ENCODE data around the gene IL13RA1. TPM values are rescaled to one million over a fixed set of nuclear protein-coding genes. Genes with fewer than 3 reads are reported as not detected.

IL13RA1 gene
- total RNA-seq, 4 donors from 2014 or later, result 53.1 to 101 (median 85.2) TPM

GRCh38 chrX:118742176-118742575, 14.8 kb downstream of the IL13RA1 start:
- no peaks in the 10 kb centered on the region for H3K27me3 ChIP-seq
- TF ChIP-seq POLR2AphosphoS5 (IDR thresholded peaks at IDR 0.05) (no peak), POLR2A (IDR thresholded peaks at IDR 0.05; ENCODE audit: low read depth) (no peak), CTCF (IDR thresholded peaks at IDR 0.05) (no peak), EP300 (IDR thresholded peaks at IDR 0.05) (no peak)
- H3K4me1 ChIP-seq, result peaks cover 0 to 55% (median 43%) of the 10 kb centered on the region in 4 donors
- no peak overlapping the region for H3K27ac ChIP-seq (replicated peaks in 1 of 4)
- DNase-seq (ENCODE audit: extremely low spot score), result no peak
- intact Hi-C loops (cut with DNase I), result no loop called here
- peaks cover 0 to 6% (median 2%) of the 10 kb centered on the region in 4 donors for H3K36me3 ChIP-seq
- H3K9me3 ChIP-seq, result no peaks in the 10 kb centered on the region
- 65% methylated on average over 2 of the region's 2 CpGs for WGBS
- no peak overlapping the region for H3K4me3 ChIP-seq

GRCh38 chrX:118745570-118745969, 18.2 kb downstream of the IL13RA1 start:
- Histone ChIP-seq H3K27me3 (no peaks in the 10 kb centered on the region), H3K9me3 (no peaks in the 10 kb centered on the region), H3K4me3 (no peak overlapping the region), H3K36me3 (peaks cover 0 to 22% (median 5%) of the 10 kb centered on the region in 4 donors), H3K4me1 (peaks cover 0 to 47% (median 25%) of the 10 kb centered on the region in 4 donors), H3K27ac (replicated peaks in 1 of 4) (peak overlapping the region in 3 of 4 donors; percentile 3 to 60 (median 53))
- 65% methylated on average over 2 of the region's 2 CpGs for WGBS
- intact Hi-C loops (cut with DNase I), result no loop called here
- TF ChIP-seq CTCF (IDR thresholded peaks at IDR 0.05) (no peak), POLR2A (IDR thresholded peaks at IDR 0.05; ENCODE audit: low read depth) (no peak), POLR2AphosphoS5 (IDR thresholded peaks at IDR 0.05) (no peak), EP300 (IDR thresholded peaks at IDR 0.05) (no peak)
- no peak for DNase-seq (ENCODE audit: extremely low spot score)

GRCh38 chrX:118751950-118752783, 24.8 kb downstream of the IL13RA1 start:
- no peak overlapping the region for H3K27ac ChIP-seq (replicated peaks in 1 of 4)
- peaks cover 0 to 48% (median 16%) of the 10 kb centered on the region in 4 donors for H3K4me1 ChIP-seq
- no peak for DNase-seq (ENCODE audit: extremely low spot score)
- WGBS, result 70% methylated on average over 9 of the region's 9 CpGs
- H3K9me3 ChIP-seq, result no peaks in the 10 kb centered on the region
- no peaks in the 10 kb centered on the region for H3K27me3 ChIP-seq
- intact Hi-C loops (cut with DNase I), result no loop called here
- H3K4me3 ChIP-seq, result no peak overlapping the region
- H3K36me3 ChIP-seq, result peaks cover 0 to 26% (median 8%) of the 10 kb centered on the region in 4 donors
- TF ChIP-seq POLR2A (IDR thresholded peaks at IDR 0.05; ENCODE audit: low read depth) (no peak), CTCF (IDR thresholded peaks at IDR 0.05) (no peak), EP300 (IDR thresholded peaks at IDR 0.05) (no peak), POLR2AphosphoS5 (IDR thresholded peaks at IDR 0.05) (no peak)

- no peak for DNase-seq (ENCODE audit: extremely low spot score)
- 52% methylated on average over 4 of the region's 4 CpGs for WGBS
- TF ChIP-seq EP300 (IDR thresholded peaks at IDR 0.05) (no peak), CTCF (IDR thresholded peaks at IDR 0.05) (no peak), POLR2A (IDR thresholded peaks at IDR 0.05; ENCODE audit: low read depth) (no peak), POLR2AphosphoS5 (IDR thresholded peaks at IDR 0.05) (no peak)
- Histone ChIP-seq H3K27ac (replicated peaks in 1 of 4) (peak overlapping the region in 3 of 4 donors; percentile 15 to 47 (median 26)), H3K4me1 (peaks cover 0 to 36% (median 17%) of the 10 kb centered on the region in 4 donors), H3K4me3 (no peak overlapping the region), H3K27me3 (no peaks in the 10 kb centered on the region), H3K36me3 (peaks cover 0 to 20% (median 10%) of the 10 kb centered on the region in 4 donors), H3K9me3 (no peaks in the 10 kb centered on the region)
- intact Hi-C loops (cut with DNase I), result loop anchor here (5.0 kb wide), 1 partner anchor 52 kb away; no protein-coding TSS in a partner anchor
These were observed 28.2 kb downstream of the IL13RA1 start for GRCh38 chrX:118755633-118756032.
